NB4 (cell line): Measurements from ENCODE around the gene MDH1.
"Not testable (repeated sequence)": the region's sequence is repeated elsewhere in the genome, so short reads cannot be mapped to it uniquely, and the experiment has no call there.

ENCODE experiments used
- MYC ChIP-seq: IDR thresholded peaks from 2 replicates; pipeline ENCODE4 v1.6.1; 2011; ENCODE audit warnings: low read depth, low read length
- TF ChIP-seq, protein P1 (sequence below): IDR thresholded peaks from one replicate; pipeline ENCODE4 v1.5.1; 2012; ENCODE audit warnings: low read depth, low read length

DNA sequence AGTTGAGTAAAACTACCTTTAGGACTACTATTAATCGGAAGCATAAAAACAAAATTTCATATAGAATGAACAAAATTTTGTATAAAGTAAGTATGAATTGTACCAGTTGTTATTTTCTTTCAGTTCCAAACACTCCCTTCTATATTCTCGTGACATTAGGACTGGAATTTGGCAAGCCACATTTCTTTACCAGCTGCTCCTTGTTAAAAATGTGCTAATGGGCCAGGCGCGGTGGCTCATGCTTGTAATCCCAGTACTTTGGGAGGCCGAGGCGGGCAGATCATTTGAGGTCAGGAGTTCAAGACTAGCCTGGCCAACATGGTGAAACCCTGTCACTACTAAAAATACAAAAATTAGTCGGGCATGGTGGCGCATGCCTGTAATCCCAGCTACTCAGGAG is 20.1 kb downstream of the MDH1 start:
- TF ChIP-seq, protein P1, sequence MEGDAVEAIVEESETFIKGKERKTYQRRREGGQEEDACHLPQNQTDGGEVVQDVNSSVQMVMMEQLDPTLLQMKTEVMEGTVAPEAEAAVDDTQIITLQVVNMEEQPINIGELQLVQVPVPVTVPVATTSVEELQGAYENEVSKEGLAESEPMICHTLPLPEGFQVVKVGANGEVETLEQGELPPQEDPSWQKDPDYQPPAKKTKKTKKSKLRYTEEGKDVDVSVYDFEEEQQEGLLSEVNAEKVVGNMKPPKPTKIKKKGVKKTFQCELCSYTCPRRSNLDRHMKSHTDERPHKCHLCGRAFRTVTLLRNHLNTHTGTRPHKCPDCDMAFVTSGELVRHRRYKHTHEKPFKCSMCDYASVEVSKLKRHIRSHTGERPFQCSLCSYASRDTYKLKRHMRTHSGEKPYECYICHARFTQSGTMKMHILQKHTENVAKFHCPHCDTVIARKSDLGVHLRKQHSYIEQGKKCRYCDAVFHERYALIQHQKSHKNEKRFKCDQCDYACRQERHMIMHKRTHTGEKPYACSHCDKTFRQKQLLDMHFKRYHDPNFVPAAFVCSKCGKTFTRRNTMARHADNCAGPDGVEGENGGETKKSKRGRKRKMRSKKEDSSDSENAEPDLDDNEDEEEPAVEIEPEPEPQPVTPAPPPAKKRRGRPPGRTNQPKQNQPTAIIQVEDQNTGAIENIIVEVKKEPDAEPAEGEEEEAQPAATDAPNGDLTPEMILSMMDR: not testable (repeated sequence)
- not testable (repeated sequence) for TF ChIP-seq MYC
